ENCODE data around the gene SLC19A3. TPM values are rescaled to one million over a fixed set of nuclear protein-coding genes. Genes with fewer than 3 reads are reported as not detected.

Gene SLC19A3
- total and polyA plus RNA-seq, 2 experiments from 2014 or later: 3.5 to 9.1 TPM

GRCh38 chr2:227703280-227703732 is 14.5 kb downstream of the SLC19A3 start:
- TF ChIP-seq ZNF114 (CRISPR knock-in tag; IDR thresholded peaks at IDR 0.05) (no peak), CTCF (conservative IDR thresholded peaks at IDR 0.05; ENCODE audit: low read depth in 2 of 2) (no peak), ETS1 (IDR thresholded peaks at IDR 0.05) (no peak), EZH2 (IDR thresholded peaks at IDR 0.05; ENCODE audit: low read depth, unreplicated experiment) (no peak), CREB1 (CRISPR knock-in tag; IDR thresholded peaks at IDR 0.05; ENCODE audit: low read depth) (no peak), EZH2phosphoT487 (IDR thresholded peaks at IDR 0.05; ENCODE audit: unreplicated experiment) (no peak)
- Histone ChIP-seq H3K36me3 (ENCODE audit: insufficient read depth) (no peaks in the 10 kb centered on the region), H3K9me2 (ENCODE audit: insufficient read depth) (peaks cover 3% of the 10 kb centered on the region; the same call in 1 of the 2 replicates), H3K4me1 (ENCODE audit: insufficient read depth) (peaks cover 6% of the 10 kb centered on the region; the same call in 1 of the 2 replicates), H3K27ac (ENCODE audit: low read depth) (no peak overlapping the region), H3K4me2 (no peak overlapping the region), H4K20me1 (replicated peaks; ENCODE audit: insufficient read depth) (no peaks in the 10 kb centered on the region), H3K27me3 (ENCODE audit: insufficient read depth) (no peaks in the 10 kb centered on the region), H3K79me2 (replicated peaks; ENCODE audit: insufficient read depth) (no peaks in the 10 kb centered on the region), H3K4me3 (no peak overlapping the region), H2AFZ (no peak overlapping the region), H3F3A (replicated peaks; ENCODE audit: low read depth) (no peaks in the 10 kb centered on the region)
- Mint-ChIP-seq H3K4me3 (no peak overlapping the region), H3K27ac (no peak overlapping the region), H3K36me3 (ENCODE audit: low read depth) (peaks cover 18% of the 10 kb centered on the region; the same call in 2 of the 3 replicates), H3K4me1 (no peaks in the 10 kb centered on the region), H3K27me3 (ENCODE audit: insufficient read depth, low read depth, poor library complexity) (peaks cover 2% of the 10 kb centered on the region), H3K9me3 (no peaks in the 10 kb centered on the region)
- DNase-seq (ENCODE audit: low spot score) (peak; percentile 43), ATAC-seq (peak; percentile 32)

- H3K27ac ChIP-seq (ENCODE audit: low read depth): no peak overlapping the region
- H3K9me3 Mint-ChIP-seq: no peaks in the 10 kb centered on the region
- H3F3A ChIP-seq (replicated peaks; ENCODE audit: low read depth): no peaks in the 10 kb centered on the region
- no peak overlapping the region for H3K4me3 ChIP-seq
- H3K27me3 ChIP-seq (ENCODE audit: insufficient read depth): no peaks in the 10 kb centered on the region
- no peak overlapping the region for H3K4me3 Mint-ChIP-seq
- H3K36me3 ChIP-seq (ENCODE audit: insufficient read depth): no peaks in the 10 kb centered on the region
- H3K79me2 ChIP-seq (replicated peaks; ENCODE audit: insufficient read depth): no peaks in the 10 kb centered on the region
- peak; percentile 11 for DNase-seq (ENCODE audit: low spot score)
- H3K27me3 Mint-ChIP-seq (ENCODE audit: insufficient read depth, low read depth, poor library complexity): peaks cover 2% of the 10 kb centered on the region
- no peak for ATAC-seq
- H3K4me2 ChIP-seq: no peak overlapping the region
- H3K36me3 Mint-ChIP-seq (ENCODE audit: low read depth): peaks cover 18% of the 10 kb centered on the region; the same call in 2 of the 3 replicates
- H3K4me1 Mint-ChIP-seq: no peaks in the 10 kb centered on the region
- no peaks in the 10 kb centered on the region for H4K20me1 ChIP-seq (replicated peaks; ENCODE audit: insufficient read depth)
- H3K9me2 ChIP-seq (ENCODE audit: insufficient read depth): peaks cover 3% of the 10 kb centered on the region; the same call in 1 of the 2 replicates
- no peak overlapping the region for H2AFZ ChIP-seq
- H3K27ac Mint-ChIP-seq: no peak overlapping the region
- peaks cover 6% of the 10 kb centered on the region; the same call in 1 of the 2 replicates for H3K4me1 ChIP-seq (ENCODE audit: insufficient read depth)
- TF ChIP-seq ZNF462 (CRISPR knock-in tag; IDR thresholded peaks at IDR 0.05): no peak
- TF ChIP-seq EZH2 (IDR thresholded peaks at IDR 0.05; ENCODE audit: low read depth, unreplicated experiment): no peak
- no peak for TF ChIP-seq ZNF114 (CRISPR knock-in tag; IDR thresholded peaks at IDR 0.05)
- TF ChIP-seq ZNF331 (CRISPR knock-in tag; IDR thresholded peaks at IDR 0.05; ENCODE audit: low read depth): no peak
- TF ChIP-seq JUNB (IDR thresholded peaks at IDR 0.05; ENCODE audit: unreplicated experiment): no peak
- no peak for TF ChIP-seq ETS1 (IDR thresholded peaks at IDR 0.05)
Observed at GRCh38 chr2:227701556-227701955, 16.3 kb downstream of the SLC19A3 start.
